ENCODE measurements around the gene PNMA8C. TPM values are rescaled to one million over a fixed set of nuclear protein-coding genes. Genes with fewer than 3 reads are reported as not detected.

Gene PNMA8C
- total RNA-seq, 1 experiment from 2014 or later, result not detected

DNA sequence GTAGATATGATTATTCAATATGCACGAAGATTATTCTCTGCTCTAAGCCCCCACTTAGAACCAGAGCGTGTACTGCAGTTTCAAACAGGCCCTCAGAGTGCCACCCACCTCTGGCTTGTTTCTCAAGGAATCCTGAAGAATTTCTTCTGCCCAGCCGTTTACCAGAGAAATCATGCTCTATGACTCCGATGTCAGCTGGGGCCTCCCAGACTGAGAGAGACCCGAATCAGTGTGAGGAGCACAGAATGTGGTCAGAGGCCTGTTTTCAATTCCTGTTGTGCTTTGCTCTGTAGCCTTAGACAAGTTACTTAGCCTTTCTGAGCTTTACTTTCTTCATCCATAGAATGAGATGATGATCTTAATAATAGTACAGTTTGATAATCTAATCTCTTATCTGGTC lies 5.5 kb downstream of the PNMA8C start:
- DNase-seq (ENCODE audit: low read depth, low spot score), result no peak
- Histone ChIP-seq H3K27ac (ENCODE audit: low read length) (no peak overlapping the region), H3K4me3 (ENCODE audit: low read depth in 2 of 2, low read length in 2 of 2) (no peak overlapping the region), H3K4me1 (ENCODE audit: control insufficient read depth, insufficient read depth, low read length) (no peaks in the 10 kb centered on the region; the same call in 1 of the 2 replicates), H3K9me3 (ENCODE audit: control insufficient read depth, insufficient read depth, low read depth, low read length) (no peaks in the 10 kb centered on the region), H3K27me3 (ENCODE audit: control insufficient read depth, insufficient read depth, low read length) (no peaks in the 10 kb centered on the region), H3K36me3 (ENCODE audit: control insufficient read depth, insufficient read depth, low read length) (no peaks in the 10 kb centered on the region)
- CTCF ChIA-PET, result no interaction called here
- POLR2A ChIA-PET, result no interaction called here
- no TSS peak for BruUV-seq (replicated peaks)
- TF ChIP-seq TCF7L2 (IDR thresholded peaks at IDR 0.05; ENCODE audit: low read depth, low read length) (no peak), CTCF (IDR thresholded peaks at IDR 0.05) (no peak), REST (IDR thresholded peaks at IDR 0.05; ENCODE audit: insufficient read depth in 1 of 2, low read depth in 2 of 2, low read length in 1 of 2) (no peak), POLR2AphosphoS5 (IDR thresholded peaks at IDR 0.05; ENCODE audit: low read depth, low read length) (no peak), SIN3A (IDR thresholded peaks at IDR 0.05; ENCODE audit: borderline replicate concordance, insufficient read depth, low read depth, low read length) (no peak)
- intact Hi-C loops (cut with micrococcal nuclease; ENCODE audit: unreplicated experiment), result no loop called here
- in situ Hi-C loops (cut with HindIII; ENCODE audit: low pct_unique_long_range_greater_than_20kb, low sequenced_read_pairs), result no loop called here
- ATAC-seq, result no peak

DNA sequence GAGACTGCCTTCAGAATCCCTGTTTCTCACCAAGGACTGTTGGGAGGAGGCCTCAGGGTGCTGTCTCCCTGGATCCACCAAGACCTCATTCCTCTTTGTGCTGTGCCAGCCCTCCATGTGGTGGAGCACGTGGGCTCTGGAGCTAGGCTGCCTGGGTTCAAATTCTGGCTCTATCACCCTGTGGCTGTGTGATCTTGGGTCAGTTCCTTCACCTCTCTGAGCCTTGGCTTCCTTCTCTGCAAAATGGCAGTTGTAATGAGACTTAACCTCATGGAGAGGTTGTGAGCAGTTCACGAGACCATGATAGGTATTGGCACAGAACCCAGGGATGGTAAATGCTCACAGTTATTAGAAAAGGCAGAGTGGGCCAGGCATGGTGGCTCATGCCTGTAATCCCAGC lies 6.4 kb downstream of the PNMA8C start:
- intact Hi-C loops (cut with micrococcal nuclease; ENCODE audit: unreplicated experiment), result no loop called here
- ATAC-seq (no peak), DNase-seq (ENCODE audit: low read depth, low spot score) (no peak)
- Histone ChIP-seq H3K4me3 (ENCODE audit: low read depth in 2 of 2, low read length in 2 of 2) (no peak overlapping the region), H3K9me3 (ENCODE audit: control insufficient read depth, insufficient read depth, low read depth, low read length) (no peaks in the 10 kb centered on the region), H3K36me3 (ENCODE audit: control insufficient read depth, insufficient read depth, low read length) (no peaks in the 10 kb centered on the region), H3K27me3 (ENCODE audit: control insufficient read depth, insufficient read depth, low read length) (no peaks in the 10 kb centered on the region), H3K4me1 (ENCODE audit: control insufficient read depth, insufficient read depth, low read length) (no peaks in the 10 kb centered on the region; the same call in 1 of the 2 replicates), H3K27ac (ENCODE audit: low read length) (no peak overlapping the region)
- TF ChIP-seq REST (IDR thresholded peaks at IDR 0.05; ENCODE audit: insufficient read depth in 1 of 2, low read depth in 2 of 2, low read length in 1 of 2), result no peak
- TF ChIP-seq POLR2AphosphoS5 (IDR thresholded peaks at IDR 0.05; ENCODE audit: low read depth, low read length), result no peak
- no peak for TF ChIP-seq TCF7L2 (IDR thresholded peaks at IDR 0.05; ENCODE audit: low read depth, low read length)
- TF ChIP-seq CTCF (IDR thresholded peaks at IDR 0.05), result no peak
- ChIA-PET CTCF (interaction anchor here (0.5 kb wide), 1 partner anchor 34 kb away, joined by 5 read pairs; no protein-coding TSS in a partner anchor), POLR2A (no interaction called here)
- in situ Hi-C loops (cut with HindIII; ENCODE audit: low pct_unique_long_range_greater_than_20kb, low sequenced_read_pairs), result no loop called here
- BruUV-seq (replicated peaks), result no TSS peak

Data from Panc1 (cell line).